Colonic mucosa (tissue), 4 donors: Measurements from ENCODE around the gene EXOSC5. TPM values are rescaled to one million over a fixed set of nuclear protein-coding genes. Genes with fewer than 3 reads are reported as not detected.

Experiments used
- DNase-seq: peaks from one replicate; pipeline ENCODE4 v3.0.0-alpha.2; 2020
- H3K27ac ChIP-seq: fragments of 200-600 bp; one replicate; pipeline ENCODE4 v1.8.0; 2021
- H3K27me3 ChIP-seq: fragments of 200-600 bp; one replicate; pipeline ENCODE4 v1.8.0; 2021
- H3K36me3 ChIP-seq: fragments of 200-600 bp; one replicate; pipeline ENCODE4 v1.8.0; 2021
- H3K4me1 ChIP-seq: fragments of 200-600 bp; one replicate; pipeline ENCODE4 v1.8.0; 2021; ENCODE audit warnings: mild to moderate bottlenecking
- H3K4me3 ChIP-seq: fragments of 200-600 bp; one replicate; pipeline ENCODE4 v1.8.0; 2021
- H3K9ac ChIP-seq, 2 donors: one replicate each; pipeline ENCODE4 v1.7.0; 2013; ENCODE audit warnings: control low read depth in 2 of 2, low read depth in 2 of 2, low read length in 2 of 2
- H3K9me3 ChIP-seq: fragments of 200-600 bp; one replicate; pipeline ENCODE4 v1.8.0; 2021
- intact Hi-C: fragments of 100-400 bp; cut with DNase I; formaldehyde crosslinking; loops from one replicate; pipeline ENCODE4 v1.14.1; 2022
- total RNA-seq, 2 donors: library from RNA; stranded (reverse); fragmentation: NEBNext Ultra II Directional in 1 of 2; extraction: Animal tissue kit (Norgen Biotek cat#: 25700) in 1 of 2; gene quantifications; one replicate each; pipeline ENCODE4 v1.2.1, GENCODE V29; 2021
- TF ChIP-seq, protein P1 (sequence below): fragments of 200-600 bp; IDR thresholded peaks from one replicate; pipeline ENCODE4 v1.8.0; 2022; ENCODE audit warnings: antibody characterized with exemption, mild to moderate bottlenecking
- donor health status: healthy.
- donor health status: DM: no; HTN: no; CAD: no.
- donor health status: DM: no; HTN: no; CAD: no.

EXOSC5 gene
- total RNA-seq, 2 donors from 2014 or later: 11.5 to 33.5 TPM

DNA sequence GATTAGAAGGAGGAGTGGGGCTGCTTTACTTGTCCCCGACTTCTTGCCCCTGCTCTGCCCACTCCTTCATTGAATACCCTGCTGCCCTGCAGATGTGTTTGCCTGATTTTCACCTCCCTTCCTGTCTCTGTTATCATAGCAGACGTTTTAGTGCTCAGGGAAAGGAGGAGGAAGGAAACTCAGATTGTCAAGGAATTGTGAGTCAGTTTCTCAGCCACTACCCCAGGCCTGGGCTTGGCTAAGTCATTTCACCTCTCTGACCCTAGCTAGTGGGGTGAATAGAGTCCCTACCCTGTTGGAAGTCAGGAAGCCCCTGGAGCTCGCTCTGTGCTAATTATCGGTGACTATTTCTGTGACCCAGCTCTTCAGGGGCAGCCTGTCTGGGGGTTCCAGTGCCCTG is 4.3 kb upstream of the EXOSC5 start:
- no peak overlapping the region for H3K27ac ChIP-seq
- no peak overlapping the region for H3K9ac ChIP-seq
- H3K4me3 ChIP-seq: no peak overlapping the region
- no peak for DNase-seq
- H3K36me3 ChIP-seq: no peaks in the 10 kb centered on the region
- no peaks in the 10 kb centered on the region for H3K27me3 ChIP-seq
- H3K9me3 ChIP-seq: no peaks in the 10 kb centered on the region
- TF ChIP-seq, protein P1, sequence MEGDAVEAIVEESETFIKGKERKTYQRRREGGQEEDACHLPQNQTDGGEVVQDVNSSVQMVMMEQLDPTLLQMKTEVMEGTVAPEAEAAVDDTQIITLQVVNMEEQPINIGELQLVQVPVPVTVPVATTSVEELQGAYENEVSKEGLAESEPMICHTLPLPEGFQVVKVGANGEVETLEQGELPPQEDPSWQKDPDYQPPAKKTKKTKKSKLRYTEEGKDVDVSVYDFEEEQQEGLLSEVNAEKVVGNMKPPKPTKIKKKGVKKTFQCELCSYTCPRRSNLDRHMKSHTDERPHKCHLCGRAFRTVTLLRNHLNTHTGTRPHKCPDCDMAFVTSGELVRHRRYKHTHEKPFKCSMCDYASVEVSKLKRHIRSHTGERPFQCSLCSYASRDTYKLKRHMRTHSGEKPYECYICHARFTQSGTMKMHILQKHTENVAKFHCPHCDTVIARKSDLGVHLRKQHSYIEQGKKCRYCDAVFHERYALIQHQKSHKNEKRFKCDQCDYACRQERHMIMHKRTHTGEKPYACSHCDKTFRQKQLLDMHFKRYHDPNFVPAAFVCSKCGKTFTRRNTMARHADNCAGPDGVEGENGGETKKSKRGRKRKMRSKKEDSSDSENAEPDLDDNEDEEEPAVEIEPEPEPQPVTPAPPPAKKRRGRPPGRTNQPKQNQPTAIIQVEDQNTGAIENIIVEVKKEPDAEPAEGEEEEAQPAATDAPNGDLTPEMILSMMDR: no peak
- intact Hi-C loops: no loop called here
- H3K4me1 ChIP-seq: peaks cover 6% of the 10 kb centered on the region

DNA sequence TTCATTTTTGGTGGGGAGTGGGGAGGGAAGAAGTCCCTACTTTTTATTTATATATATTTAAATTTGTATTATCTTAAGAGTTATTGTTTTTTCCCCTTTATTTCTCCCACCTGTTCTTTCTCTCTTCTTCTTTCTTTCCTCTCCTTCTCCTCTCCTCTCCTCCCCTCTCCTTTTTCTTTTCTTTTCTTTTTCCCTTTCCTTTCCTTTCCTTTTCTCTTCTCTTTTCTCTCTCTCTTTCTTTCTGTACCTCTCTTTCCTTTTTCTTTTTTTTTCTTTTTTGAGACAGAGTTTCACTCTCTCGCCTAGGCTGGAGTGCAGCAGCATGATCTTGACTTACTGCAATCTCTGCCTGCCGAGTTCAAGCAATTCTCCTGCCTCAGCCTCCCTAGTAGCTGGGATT is 2.4 kb upstream of the EXOSC5 start:
- TF ChIP-seq, protein P1: no peak
- intact Hi-C loops: loop anchor here (5.0 kb wide), 1 partner anchor 33 kb away; no protein-coding TSS in a partner anchor
- H3K4me1 ChIP-seq: peaks cover 6% of the 10 kb centered on the region
- DNase-seq: no peak
- no peak overlapping the region for H3K9ac ChIP-seq
- H3K27me3 ChIP-seq: no peaks in the 10 kb centered on the region
- H3K27ac ChIP-seq: no peak overlapping the region
- H3K36me3 ChIP-seq: no peaks in the 10 kb centered on the region
- no peaks in the 10 kb centered on the region for H3K9me3 ChIP-seq
- no peak overlapping the region for H3K4me3 ChIP-seq

DNA sequence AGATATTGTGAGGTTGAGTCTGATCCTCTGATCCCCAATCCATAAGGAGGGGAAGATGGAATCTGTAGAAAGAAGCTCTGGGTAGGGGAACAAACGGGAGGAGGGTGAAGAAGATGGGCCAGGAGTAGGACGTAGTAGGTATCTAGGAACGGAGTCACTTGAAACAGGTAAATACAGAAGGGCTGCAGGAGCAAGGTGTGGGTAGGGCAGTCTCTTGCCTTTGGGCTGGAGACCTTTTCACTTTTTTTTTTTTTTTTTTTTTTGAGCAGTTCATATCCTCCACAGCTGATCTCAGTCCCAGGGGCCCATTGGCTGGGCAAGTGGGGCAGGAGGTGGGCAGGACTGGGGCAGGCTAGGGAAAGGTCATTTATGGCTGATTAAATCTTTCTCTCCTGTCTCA is 1.9 kb upstream of the EXOSC5 start:
- intact Hi-C loops: loop anchor here (5.0 kb wide), 1 partner anchor 33 kb away; no protein-coding TSS in a partner anchor
- H3K27ac ChIP-seq: no peak overlapping the region
- H3K9me3 ChIP-seq: no peaks in the 10 kb centered on the region
- peak overlapping the region; percentile 71 to 98 for H3K9ac ChIP-seq
- H3K27me3 ChIP-seq: no peaks in the 10 kb centered on the region
- no peak overlapping the region for H3K4me3 ChIP-seq
- TF ChIP-seq, protein P1: no peak
- no peak for DNase-seq
- no peaks in the 10 kb centered on the region for H3K36me3 ChIP-seq
- H3K4me1 ChIP-seq: peaks cover 6% of the 10 kb centered on the region

DNA sequence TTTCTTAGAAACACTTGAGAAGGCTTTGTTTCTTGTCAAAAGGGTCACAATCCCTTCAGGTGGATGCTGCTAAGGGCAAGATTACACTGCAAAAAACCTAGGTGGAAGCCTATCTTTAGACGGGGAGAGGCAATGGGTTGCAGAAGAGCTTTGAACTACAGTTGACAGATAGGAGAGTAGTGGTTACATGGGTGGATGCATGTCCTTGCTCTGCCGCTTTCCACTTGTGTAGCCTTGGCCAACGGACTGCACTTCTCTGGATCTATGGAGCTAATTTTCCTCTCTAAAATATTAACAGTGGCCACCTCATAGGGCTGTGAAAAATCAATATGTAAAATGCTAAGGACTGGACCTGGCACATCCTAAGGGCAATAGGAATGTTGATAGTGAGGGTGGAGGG is 1.4 kb upstream of the EXOSC5 start:
- Histone ChIP-seq H3K27ac (no peak overlapping the region), H3K9me3 (no peaks in the 10 kb centered on the region), H3K36me3 (no peaks in the 10 kb centered on the region), H3K4me1 (peaks cover 6% of the 10 kb centered on the region), H3K9ac (peak overlapping the region; percentile 71 to 98), H3K27me3 (no peaks in the 10 kb centered on the region), H3K4me3 (peak overlapping the region; percentile 83)
- intact Hi-C loops: loop anchor here (5.0 kb wide), 1 partner anchor 34 kb away; no protein-coding TSS in a partner anchor
- TF ChIP-seq, protein P1: no peak
- no peak for DNase-seq

DNA sequence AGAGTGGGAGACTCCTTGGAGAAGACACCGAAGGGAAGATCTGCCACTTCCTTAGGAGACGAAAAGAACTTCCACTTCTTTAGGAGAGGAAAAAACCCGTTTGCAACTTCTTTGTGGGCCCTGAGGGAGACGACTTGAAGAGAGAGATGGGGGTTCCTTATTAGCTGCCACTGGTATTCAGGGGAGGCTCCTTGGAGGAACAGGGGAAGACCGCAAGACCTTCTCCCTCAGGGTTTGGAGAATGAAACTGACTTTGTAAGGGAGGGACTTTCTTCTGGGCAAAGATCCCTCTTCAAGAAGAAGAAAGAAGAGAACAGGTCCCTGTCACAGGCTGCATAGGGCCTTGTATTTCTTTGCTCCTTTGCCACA is 875 bp upstream of the EXOSC5 start:
- Histone ChIP-seq H3K9me3 (no peaks in the 10 kb centered on the region), H3K36me3 (no peaks in the 10 kb centered on the region), H3K27ac (peak overlapping the region; percentile 74), H3K27me3 (no peaks in the 10 kb centered on the region), H3K9ac (peak overlapping the region; percentile 71 to 98), H3K4me3 (peak overlapping the region; percentile 83), H3K4me1 (peaks cover 6% of the 10 kb centered on the region)
- DNase-seq: no peak
- intact Hi-C loops: loop anchor here (5.0 kb wide), 1 partner anchor 34 kb away; no protein-coding TSS in a partner anchor
- TF ChIP-seq, protein P1: no peak
